Stimulated activated CD4-positive, alpha-beta T cell treated with anti-CD3 and anti-CD28 coated beads, Interleukin-4, amount 100 ng/mL, for 4 hours (primary cell): Measurements from ENCODE around the gene CHERP.
"Not testable (repeated sequence)": the region's sequence is repeated elsewhere in the genome, so short reads cannot be mapped to it uniquely, and the experiment has no call there.

Source experiments
- DNase-seq, 2 experiments: peaks; one replicate each; pipeline ENCODE4 v3.0.0-alpha.2; 2020

CHERP gene

DNA sequence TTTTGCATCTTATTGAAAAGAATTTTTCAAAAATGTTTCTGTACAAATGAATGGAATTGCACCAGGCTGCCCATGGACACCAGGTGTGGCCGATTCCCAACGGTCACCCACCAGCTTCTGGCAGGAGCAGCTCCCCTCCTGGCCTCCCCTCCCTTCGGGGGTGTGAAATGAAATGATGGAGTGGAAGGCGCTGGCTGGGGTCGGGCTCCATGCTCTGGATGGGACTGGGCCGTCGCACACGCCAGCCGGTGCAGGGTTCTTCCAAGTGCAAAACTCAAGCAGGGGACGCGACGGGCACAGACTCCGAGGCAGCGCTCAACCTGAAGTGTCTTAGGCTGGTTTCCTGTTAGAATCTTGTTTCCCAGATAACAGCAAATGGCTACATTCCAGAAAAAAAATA is 24.2 kb downstream of the CHERP start:
- no peak for DNase-seq

DNA sequence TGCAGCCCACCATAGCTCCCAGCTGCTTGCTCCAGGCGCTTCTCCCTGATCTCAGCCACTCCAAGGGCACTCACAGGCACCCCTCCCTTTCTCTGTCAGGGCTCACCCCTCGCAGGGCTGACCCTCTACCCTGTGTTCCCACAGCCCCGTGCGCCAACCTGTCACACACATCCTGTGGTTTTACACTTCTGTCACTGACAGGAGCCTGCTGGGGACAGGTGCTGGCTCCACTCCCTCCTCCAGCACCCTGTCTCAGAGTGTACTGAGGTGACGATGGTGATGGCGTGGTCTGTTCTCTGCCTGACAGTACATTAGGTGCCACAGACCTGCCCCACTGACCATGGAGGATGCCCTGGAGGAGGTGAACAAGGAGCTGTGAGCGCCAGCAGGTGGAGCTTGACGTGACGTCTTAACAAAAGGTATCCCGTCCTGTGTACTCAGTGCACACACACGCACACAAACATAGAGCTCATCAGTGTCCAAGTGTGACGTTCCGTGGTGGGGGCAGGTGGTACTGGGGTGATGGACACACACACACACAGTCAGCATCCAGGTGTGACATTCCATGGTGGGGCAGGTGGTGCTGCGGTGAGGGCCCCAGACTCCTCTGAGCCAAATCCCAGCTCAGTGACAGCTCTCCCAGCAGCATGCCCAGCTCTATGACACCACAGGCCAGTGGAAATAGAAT is 25.2 kb downstream of the CHERP start:
- DNase-seq: no peak

DNA sequence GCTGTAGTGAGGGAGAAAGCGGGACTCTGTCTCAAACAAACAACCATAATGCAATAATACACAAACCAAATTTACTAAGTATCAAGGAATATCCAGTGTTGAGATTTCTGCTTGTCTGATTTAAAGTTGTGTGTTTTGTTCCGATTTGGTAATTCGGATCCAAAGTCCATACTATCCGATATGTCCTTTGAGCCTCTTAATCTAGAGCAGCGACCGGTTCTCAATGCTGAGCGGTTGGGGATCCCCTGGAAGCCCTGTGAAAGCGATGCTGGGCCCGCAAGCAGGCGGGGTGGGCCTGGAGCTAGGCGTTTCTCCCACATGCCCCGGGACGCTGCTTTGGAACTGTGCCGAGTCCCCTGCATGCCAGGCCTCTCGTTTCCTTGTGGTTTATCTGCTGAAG is 25.9 kb downstream of the CHERP start:
- no peak for DNase-seq

DNA sequence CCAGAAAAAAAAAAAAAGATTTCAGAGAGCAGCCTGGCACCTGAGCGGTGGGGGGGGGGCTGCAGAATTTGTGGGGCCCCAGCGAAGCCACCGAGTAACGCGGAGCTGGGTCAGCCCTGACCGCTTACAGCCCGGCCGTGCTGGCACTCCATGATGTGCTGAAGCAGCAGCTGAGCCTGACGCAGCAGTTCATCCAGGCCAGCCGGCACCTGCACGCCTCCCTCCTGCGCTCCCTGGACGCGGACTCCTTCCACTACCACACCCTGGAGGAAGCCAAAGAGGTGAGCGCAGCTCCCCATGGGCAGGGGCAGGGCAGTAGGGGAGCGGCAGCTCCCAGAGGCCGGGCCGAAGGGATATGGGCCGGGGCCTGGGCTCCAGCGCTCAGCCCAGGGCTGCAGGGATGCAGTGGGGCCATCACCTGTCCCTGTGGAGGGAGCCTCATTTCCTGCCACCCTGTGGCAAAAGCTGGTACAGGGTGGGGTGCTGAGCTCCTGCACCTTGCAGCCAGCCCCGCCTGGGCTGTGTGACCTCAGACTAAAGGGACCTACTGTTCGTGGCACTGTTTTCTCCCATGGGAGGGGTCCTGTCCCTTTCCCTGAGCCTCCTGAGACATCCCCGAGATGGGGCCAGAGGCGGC is 27.7 kb downstream of the CHERP start:
- DNase-seq: no peak

DNA sequence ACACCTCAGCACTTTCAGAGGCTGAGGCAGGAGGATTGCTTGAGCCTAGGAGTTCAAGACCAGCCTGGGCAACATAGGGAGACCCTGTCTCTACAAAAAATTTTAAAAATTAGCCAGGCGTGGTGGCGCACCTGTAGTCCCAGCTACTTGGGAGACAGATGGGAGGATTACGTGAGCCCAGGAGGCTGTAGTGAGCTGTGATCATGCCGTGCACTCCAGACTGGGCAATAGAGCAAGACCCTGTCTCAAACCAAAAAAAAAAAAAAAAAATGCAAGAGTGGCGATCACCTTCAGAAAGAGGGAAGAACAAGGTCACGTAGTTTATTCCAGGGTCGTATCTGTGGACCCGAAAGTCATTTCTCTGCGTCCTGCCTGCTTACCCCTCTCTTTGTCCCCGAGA is 29.6 kb downstream of the CHERP start:
- not testable (repeated sequence) for DNase-seq

DNA sequence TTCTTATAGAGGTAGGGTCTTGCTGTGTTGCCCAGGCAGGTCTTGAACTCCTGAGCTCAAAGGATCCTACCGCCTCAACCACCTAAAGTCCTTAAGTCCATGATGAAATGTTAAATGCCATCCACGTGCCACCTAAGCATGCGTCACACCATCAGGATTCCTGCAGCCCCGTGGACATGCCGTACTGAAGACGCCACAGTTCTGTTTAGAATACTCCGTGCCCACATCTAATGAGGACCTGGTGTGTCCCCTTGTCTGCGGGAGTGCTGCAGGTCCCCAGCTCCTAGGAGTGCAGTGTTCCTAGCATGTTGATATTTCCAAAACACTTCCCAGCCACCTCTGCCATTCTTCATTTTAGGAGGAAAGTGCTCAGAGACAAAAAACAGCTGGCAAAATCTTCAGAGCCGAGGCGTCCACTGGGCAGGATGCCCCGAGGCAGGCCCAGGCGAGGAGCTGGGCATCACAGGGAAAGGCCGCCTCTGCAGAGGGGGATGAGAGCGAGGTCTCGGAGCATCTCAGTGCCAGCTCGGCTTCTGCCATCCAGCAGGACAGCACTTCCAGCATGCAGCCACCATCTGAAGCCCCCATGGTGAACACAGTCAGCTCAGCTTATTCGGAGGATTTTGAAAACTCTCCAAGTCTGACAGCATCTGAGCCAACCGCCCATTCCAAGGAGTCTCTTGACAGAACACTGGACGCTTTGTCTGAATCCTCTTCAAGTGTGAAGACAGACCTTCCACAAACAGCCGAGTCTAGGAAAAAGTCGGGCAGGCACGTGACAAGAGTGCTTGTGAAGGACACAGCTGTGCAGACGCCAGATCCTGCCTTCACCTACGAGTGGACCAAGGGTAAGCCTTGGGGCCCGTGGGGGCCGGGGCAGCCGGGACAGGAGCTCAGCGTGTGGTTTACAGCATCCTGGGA is 32.8 kb downstream of the CHERP start:
- no peak for DNase-seq

DNA sequence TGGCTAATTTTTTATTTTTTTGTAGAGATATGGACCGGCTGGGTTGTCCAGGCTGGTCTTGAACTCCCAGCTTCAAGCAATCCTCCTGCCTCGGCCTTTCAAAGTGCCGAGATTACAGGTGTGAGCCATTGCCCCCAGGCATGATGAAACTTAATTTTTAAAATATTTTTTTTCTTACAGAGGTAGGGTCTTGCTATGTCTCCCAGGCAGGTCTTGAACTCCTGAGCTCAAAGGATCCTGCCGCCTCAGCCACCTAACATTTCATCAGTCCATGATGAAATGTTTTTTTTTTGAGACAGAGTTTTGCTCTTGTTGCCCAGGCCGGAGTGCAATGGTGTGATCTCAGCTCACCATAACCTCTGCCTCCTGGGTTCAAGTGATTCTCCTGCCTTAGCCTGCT is 33.7 kb downstream of the CHERP start:
- DNase-seq: no peak

DNA sequence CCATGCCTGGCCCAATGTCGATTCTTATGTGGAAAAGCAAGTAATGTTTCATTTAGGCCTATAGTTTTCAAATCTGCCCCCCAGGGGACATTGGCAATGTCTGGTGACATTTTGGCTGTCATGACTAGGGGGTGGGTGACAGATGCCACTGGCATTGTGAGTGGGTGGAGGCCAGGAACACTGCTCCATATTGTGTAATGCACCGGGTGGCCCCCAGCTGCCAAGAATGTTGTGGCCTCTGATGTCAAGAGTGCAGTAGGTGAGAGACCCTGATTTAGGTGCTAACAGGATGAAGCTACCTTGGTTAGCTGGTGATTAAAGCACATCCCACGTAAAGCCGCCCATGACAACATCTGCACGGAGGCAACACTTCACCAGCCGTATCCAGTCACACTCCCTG is 35.3 kb downstream of the CHERP start:
- no peak for DNase-seq

DNA sequence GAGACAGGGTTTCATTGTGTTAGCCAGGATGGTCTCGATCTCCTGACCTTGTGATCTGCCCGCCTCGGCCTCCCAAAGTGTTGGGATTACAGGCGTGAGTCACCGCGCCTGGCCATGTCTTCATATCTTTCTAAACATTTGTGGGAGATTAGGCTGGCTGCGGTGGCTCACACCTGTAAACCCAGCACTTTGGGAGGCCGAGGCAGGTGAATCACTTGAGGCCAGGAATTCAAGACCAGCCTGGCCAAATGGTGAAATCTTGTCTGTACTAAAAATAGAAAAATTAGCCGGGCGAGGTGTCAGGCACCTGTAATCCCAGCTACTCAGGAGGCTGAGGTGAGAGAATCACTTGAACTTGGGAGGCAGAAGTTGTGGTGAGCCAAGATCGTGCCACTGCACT is 36.1 kb downstream of the CHERP start:
- DNase-seq: not testable (repeated sequence)

DNA sequence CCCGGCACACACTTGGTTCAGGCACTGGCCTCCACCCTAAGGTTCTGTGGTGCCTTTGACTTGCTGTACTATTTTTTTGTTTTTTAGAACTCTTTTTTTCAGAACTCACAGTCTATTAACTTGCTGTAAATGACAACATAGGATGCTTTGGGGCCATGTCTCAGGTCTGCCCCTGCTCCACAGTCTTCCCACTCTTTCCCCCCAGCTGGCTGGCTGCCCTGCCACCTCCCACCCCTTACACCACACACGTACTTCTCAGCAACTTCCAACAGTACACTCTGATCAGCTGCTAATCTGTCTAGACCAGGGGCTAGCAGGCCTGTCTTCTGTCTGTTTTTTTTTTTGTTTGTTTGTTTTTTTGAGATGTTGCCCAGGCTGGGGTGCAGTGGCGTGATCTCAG is 38.0 kb downstream of the CHERP start:
- no peak for DNase-seq

DNA sequence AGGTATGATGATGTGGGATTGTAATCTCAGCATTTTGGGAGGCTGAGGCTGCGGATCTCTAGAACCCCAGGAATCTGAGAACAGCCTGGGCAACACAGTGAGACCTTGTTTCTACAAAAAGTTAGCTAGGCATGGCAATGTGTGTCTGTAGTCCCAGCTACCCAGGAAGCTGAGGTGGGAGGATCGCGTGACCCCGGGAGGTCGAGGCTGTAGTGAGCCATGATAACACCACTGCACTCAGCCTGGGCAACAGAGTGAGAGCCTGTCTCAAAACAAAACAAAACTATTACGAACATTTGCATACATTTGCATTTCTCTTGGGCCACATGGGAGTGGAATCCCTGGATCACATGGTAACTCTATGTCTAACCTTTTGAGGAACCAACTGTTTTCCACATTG is 44.4 kb downstream of the CHERP start:
- DNase-seq: no peak

DNA sequence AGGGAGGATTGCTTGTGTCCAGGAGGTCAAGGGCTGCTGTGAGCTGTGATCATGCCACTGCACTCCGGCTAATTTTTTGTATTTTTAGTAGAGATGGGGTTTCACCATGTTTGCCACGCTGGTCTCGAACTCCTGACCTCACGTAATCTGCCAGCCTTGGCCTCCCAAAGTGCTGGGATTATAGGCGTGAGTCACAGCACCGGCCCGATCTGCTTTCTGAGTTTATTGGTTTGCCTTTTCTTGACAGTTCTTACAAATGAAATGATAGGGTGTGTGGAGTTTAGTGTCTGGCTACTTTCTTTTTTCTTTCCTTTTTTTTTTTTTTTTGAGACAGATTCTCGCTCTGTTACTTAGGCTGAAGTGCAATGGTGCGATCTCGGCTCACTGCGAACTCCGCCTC is 45.2 kb downstream of the CHERP start:
- DNase-seq: no peak

DNA sequence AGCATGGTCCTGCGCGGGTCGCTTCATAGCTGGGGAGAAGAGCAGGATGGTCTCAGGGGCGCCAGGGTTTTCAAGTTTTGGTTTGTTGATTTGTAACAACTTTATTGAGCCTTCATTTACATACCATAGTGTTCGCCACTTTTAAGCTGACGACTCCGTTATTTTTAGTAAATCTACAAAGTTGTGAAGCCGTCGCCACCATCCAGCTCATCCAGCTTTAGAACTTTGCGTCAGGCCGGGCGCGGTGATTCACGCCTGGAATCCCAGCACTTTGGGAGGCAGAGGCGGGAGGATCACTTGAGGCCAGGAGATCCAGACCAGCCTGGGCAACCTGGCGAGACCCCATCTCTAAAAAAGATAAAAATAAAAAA is 45.6 kb downstream of the CHERP start:
- DNase-seq: no peak

DNA sequence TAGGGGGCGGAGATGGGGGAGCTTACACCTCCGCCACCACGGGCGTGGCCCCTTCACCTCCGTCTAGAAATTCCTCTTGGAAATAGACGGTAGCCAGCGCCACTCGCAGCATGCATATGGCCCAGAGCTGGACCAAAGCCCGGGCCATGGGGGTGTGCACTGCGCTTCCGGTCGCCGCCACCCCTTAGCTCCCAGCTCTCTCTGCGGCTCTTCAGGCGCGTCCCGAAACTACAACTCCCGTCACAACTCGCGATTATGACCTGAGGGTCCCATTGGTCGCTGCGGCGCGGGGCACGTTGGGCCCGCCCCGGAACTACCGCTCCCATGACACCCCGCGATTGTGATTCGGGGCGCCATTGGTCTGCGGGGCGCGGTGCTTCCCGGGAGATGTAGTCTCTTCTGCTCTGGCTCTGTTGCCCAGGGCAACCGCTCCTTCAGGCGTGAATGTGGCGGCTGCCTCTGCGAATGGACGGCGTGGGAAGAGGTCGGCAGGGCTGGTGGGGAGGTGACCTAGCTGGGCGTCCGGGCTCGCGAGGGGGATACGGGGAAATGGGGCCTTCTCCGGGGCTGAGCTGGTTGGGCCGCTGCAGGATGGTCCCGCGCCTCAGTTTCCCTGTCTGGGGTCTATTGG is 46.1 kb downstream of the CHERP start, which contains the start of the genes C19orf44 and CALR3:
Gene C19orf44, plus strand, starts transcription at position 413 of the 631 bp plus-strand sequence. CDS start 4,399 bp downstream, outside the sequence.
Gene CALR3, minus strand, starts transcription at position 186 of the 631 bp plus-strand sequence. Its CDS starts 38 bp downstream, at position 148.
- peak; percentile 95 to 97 for DNase-seq

DNA sequence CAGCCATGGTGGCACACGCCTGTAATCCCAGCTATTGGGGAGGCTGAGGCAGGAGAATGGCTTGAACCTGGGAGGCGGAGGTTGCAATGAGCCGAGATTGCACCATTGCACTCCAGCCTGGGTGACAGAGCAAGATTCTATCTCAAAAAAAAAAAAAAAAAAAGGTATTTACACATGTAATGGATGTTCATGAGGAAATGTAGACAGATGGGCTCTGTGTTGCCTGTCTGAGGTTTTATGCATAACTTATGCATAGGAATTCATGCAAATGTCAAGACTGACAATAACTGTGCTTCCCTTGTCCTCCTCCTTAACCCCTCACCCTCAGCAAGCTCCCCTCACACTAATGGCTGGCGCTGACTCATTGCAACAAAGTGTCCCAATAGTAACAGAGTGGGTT is 55.8 kb downstream of the CHERP start:
- DNase-seq: not testable (repeated sequence)

DNA sequence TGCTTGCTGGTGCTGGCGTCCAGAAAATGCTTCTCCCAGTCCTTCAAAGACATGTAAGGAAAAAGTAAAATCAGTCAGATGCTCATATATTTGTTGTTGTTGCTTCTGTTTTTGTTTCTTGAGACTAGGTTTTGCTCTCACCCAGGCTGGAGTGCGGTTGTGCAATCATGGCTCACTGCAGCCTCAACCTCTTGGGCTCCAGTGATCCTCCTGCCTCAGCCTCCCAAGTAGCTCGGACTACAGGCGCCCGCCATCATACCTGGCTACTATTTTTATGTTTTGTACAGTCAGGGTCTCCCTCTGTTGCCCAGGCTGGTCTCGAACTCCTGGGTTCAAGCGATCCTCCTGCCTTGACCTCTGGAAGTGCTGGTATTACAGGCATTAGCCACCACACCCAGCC is 59.5 kb downstream of the CHERP start:
- DNase-seq: no peak

DNA sequence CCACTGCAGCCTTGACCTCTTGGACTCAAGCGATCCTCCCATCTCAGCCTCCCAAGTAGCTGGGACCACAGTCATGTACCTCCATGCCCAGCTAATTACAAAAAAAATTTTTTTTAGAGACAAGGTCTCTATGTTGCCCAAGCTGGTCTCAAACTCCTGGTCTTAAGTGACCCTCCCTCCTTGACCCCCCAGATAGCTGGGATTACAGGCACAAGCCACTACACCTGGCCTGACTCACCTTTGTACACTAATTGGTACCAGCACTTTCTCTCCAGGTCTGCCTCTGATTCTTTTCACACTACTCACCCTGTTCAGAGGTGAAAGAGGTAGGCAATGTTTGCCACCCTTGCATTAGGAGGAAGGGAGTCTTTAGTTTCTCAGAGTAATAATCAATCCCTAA is 64.9 kb downstream of the CHERP start:
- DNase-seq: no peak

DNA sequence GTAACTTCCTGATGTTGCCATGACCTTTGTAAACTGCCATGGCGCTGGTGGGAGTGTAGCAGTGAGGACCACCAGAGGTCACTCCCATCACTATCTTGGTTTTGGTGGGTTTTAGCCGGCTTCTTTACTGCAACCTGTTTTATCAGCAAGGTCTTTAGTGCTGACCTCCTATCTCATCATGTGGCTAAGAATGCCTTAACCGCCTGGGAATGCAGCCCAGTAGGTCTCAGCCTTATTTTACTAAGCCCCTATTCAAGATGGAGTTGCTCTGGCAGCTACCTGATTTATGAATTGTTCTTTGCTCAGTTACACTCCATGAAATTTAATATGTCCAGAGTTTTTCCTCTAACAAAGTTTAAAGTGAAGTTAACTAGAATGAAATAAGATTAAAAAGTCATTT is 65.8 kb downstream of the CHERP start:
- no peak for DNase-seq

DNA sequence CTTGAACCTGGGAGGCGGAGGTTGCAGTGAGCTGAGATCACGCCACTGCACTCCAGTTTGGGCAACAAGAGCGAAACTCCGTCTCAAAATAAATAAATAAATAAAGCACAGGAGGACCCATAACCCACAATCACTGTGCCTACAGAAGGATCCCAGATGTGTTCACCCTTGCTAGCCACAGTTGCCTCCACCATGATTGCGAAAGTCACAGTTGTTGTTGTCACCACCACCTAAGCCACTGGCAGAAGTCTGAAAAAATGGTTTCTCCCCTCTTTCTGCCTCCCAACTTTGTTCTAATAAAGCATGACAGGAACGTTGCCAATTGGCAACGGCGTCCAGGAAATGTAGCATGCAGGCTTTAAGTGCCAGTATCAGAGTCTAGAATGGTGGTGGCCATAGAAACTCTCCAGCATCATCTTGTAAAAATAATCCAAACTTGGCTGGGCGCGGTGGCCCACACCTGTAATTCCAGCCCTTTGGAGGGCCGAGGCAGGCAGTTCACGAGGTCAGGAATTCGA is 68.3 kb downstream of the CHERP start:
- no peak for DNase-seq

DNA sequence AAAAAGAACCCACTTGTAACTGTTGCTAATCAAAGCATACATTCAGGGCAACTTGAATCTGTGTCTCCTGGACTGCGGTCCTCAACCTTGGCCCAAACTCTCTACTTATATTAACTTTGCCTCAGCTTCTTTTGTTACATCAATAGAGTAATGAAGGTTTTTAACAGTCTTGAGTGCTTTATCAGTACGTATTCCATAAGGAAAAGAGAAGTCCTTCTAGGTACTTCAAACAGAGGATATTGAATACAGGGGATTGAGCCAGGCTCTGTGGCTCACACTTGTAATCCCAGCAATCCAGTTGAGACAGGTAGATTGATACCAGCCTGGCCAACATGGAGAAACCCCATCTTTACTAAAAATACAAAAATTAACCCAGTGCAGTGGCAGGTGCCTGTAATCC is 69.2 kb downstream of the CHERP start:
- DNase-seq: no peak

DNA sequence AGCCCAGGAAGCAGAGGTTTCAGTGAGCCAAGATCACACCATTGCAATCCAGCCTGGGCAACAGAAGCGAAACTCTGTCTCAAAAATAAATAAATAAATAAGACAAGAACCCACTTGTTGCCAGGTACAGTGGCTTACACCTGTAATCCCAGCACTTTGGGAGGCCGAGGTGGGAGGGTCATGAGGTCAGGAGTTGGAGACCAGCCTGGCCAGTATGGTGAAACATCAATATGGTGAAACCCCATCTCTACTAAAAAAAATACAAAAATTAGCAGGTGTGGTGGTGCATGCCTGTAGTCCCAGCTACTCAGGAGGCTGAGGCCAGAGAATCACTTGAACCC is 69.7 kb downstream of the CHERP start:
- not testable (repeated sequence) for DNase-seq

DNA sequence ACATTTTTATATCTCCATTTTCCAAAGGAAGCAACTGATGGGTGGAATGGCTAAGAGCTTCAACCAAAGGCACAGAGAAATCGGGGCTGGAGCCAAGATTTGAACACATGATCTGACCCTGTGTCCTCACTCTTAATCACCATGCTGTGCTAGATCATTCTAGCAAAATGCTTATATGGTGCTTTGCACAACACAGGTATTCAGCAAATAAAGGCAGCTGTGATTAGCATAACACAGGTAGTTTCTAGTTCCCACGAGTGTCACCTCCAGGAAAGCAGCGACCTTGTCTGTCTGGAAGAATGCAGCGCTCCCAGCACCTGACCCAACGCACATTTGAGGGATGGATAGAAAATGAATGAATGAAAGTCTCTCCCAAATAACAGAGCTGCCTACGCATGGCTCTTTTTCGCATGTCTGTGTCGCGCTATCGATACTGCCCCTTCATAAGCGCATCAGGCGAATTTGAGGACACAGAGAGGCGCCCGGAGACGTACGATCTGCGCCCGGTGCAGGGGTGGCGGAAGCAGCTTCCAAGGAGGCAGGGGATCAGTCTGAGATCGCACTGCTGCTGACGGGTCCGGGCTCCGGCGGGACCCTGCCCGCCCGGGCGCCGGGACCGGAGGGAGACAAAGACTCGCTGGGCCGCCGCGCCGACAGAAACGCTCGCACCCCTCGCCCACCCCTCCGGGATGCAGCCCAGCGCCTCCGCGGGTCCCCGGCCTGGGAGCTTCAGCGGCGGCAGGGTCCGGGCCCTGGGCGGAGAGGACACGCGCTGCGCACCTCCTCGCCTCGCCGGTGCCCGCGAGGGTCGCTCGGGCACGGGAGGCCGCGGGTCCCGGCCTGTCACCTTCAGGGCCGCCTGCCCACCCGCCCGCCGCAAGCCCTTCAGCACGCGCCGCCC is 71.1 kb downstream of the CHERP start:
- peak in 1 of 2 experiments; percentile 17 for DNase-seq
